ENCODE results near the gene KATNA1. TPM values are rescaled to one million over a fixed set of nuclear protein-coding genes. Genes with fewer than 3 reads are reported as not detected.

The KATNA1 gene
- 10 to 100 TPM; 26.9 to 27.0 TPM for total RNA-seq

GRCh38 chr6:149648148-149649145 lies at the start of gene KATNA1:
TSS of gene KATNA1 (minus strand) at chr6:149648714. CDS start at chr6:149638547, 10,167 bp downstream.

GRCh38 chr6:149565527-149566409 lies 82.7 kb downstream of the KATNA1 start, which contains the start of gene GINM1:
TSS of gene GINM1 (plus strand) at chr6:149566375. CDS start at chr6:149566415, 40 bp downstream.

GRCh38 chr6:149545754-149546471 lies 102.6 kb downstream of the KATNA1 start, which contains the start of gene PPIL4:
TSS of gene PPIL4 (minus strand) at chr6:149546043. CDS start at chr6:149546005, 38 bp downstream.

Other genes starting within 250 kb of the KATNA1 start
- 1 to 10 TPM; 7.4 to 8.5 TPM for gene SUMO4, start 248.5 kb downstream of the KATNA1 start, total RNA-seq
- 10 to 100 TPM; 12.8 to 15.2 TPM for gene ZC3H12D, start 163.7 kb downstream of the KATNA1 start, total RNA-seq
- 10 to 100 TPM; 19.6 to 19.8 TPM for gene PPIL4, start 102.7 kb downstream of the KATNA1 start, total RNA-seq
- 10 to 100 TPM; 19.3 TPM for gene GINM1, start 82.3 kb downstream of the KATNA1 start, total RNA-seq
- gene LATS1, start 69.4 kb upstream of the KATNA1 start, total RNA-seq, result 10 to 100 TPM; 37.3 to 37.6 TPM
- gene NUP43, start 97.8 kb upstream of the KATNA1 start, total RNA-seq, result 10 to 100 TPM; 47.2 to 50.5 TPM
- gene PCMT1, start 101.0 kb upstream of the KATNA1 start, total RNA-seq, result 10 to 100 TPM; 65.0 to 69.6 TPM
- 1 to 10 TPM; 4.6 to 4.9 TPM for gene LRP11, start 215.6 kb upstream of the KATNA1 start, total RNA-seq
- not detected for gene RAET1E, start 249.4 kb upstream of the KATNA1 start, total RNA-seq

Data from activated naive CD4-positive, alpha-beta T cell treated with anti-CD3 and anti-CD28 coated beads, Interleukin-2, amount 10 ng/mL, durations not matched to agents 5 hours and 36 hours (primary cell).